Ovary (tissue), 9 donors: ENCODE measurements around the gene ST7. TPM values are rescaled to one million over a fixed set of nuclear protein-coding genes. Genes with fewer than 3 reads are reported as not detected.

Experiments
- DNase-seq, 5 donors: peaks; one replicate each; pipeline ENCODE4 v3.0.0-alpha.2; 2019 to 2020
- H3K27ac ChIP-seq, 2 donors: fragments of 200-600 bp; one replicate each; pipeline versions ENCODE4 v1.5.1 to v1.8.0; 2019 to 2022
- H3K27me3 ChIP-seq: fragments of 200-600 bp; one replicate; pipeline ENCODE4 v1.8.0; 2022
- H3K36me3 ChIP-seq: fragments of 200-600 bp; sonication (generic); one replicate; pipeline ENCODE4 v1.5.1; 2019
- H3K4me1 ChIP-seq: one replicate; pipeline ENCODE4 v1.8.1; 2013; ENCODE audit warnings: mild to moderate bottlenecking, moderate library complexity; ENCODE audit not compliant: insufficient read depth
- H3K4me3 ChIP-seq: fragments of 200-600 bp; sonication (generic); one replicate; pipeline ENCODE4 v1.5.1; 2017
- H3K9me3 ChIP-seq, 2 donors: fragments of 200-600 bp in 1 of 2; sonication (generic) in 1 of 2; one replicate each; pipeline versions ENCODE4 v1.5.1 to v1.8.1; 2013 to 2019; ENCODE audit warnings: mild to moderate bottlenecking in 1 of 2, moderate library complexity in 1 of 2
- EP300 ChIP-seq: sonication (generic); formaldehyde crosslinking; IDR thresholded peaks from one replicate; pipeline ENCODE4 v1.6.1; 2017; ENCODE audit warnings: antibody characterized with exemption
- POLR2A ChIP-seq: fragments of 450-650 bp; IDR thresholded peaks from one replicate; pipeline ENCODE4 v1.6.1; 2017; ENCODE audit warnings: antibody characterized with exemption, mild to moderate bottlenecking, moderate library complexity
- WGBS, 3 donors: extraction: QIAGEN DNeasy Blood & Tissue Kit in 1 of 3; methylation state at CpG; one replicate each; pipeline versions ENCODE4 v1.1.5 to v1.1.7; 2013 to 2017; 5-methylcytosine and 5-hydroxymethylcytosine counted together
- intact Hi-C, 4 donors: fragments of 100-400 bp; cut with DNase I; formaldehyde crosslinking; loops; one replicate each; pipeline versions ENCODE4 v1.11.0 to v1.15.1; 2022 to 2023
- polyA plus RNA-seq, 2 donors: library from polyadenylated mRNA; stranded (reverse); fragments of 200-250 nt in 1 of 2; fragments of 350-450 nt in 1 of 2; fragmentation: Illumina TruSeq in 1 of 2; extraction: RNeasy Lipid Tissue Mini Kit (QIAGEN cat#74804) in 1 of 2; gene quantifications; one replicate each; pipeline ENCODE4 v1.2.3, GENCODE V29; 2013 to 2014
- total RNA-seq, 7 donors: library from RNA; depleted of rRNA in 2 of 7; stranded (reverse); fragments of >200 nt in 2 of 7; fragmentation: NEBNext Ultra II Directional in 3 of 7; extraction: Animal tissue kit (Norgen Biotek cat#: 25700) in 3 of 7; gene quantifications; one replicate each; pipeline versions ENCODE4 v1.1.0 to v1.2.4, GENCODE V29; 2016 to 2023
- TF ChIP-seq, protein P1 (sequence below), 3 donors: fragments of 450-650 bp in 2 of 3; fragments of 200-600 bp in 1 of 3; IDR thresholded peaks; one replicate each; pipeline versions ENCODE4 v1.5.1 to v1.8.0; 2016 to 2022; ENCODE audit warnings: antibody characterized with exemption in 3 of 3, mild to moderate bottlenecking in 1 of 3
- donor health status: DM: no; HTN: no; CAD: no; lungs with moderate emphysema.
- donor health status: DM: no; HTN: no; CAD: no.
- donor health status: Bipolar disorder and iron deficiency.
- donor health status: DM: yes; HTN: yes; CAD: no.
- donor health status: DM: no; HTN: no; CAD: no.
- donor health status: DM: yes; HTN: yes; CAD: no.

ST7 gene
- total and polyA plus RNA-seq, 9 donors, result 14.1 to 37.7 (median 18.8) TPM

- TF ChIP-seq, protein P1, sequence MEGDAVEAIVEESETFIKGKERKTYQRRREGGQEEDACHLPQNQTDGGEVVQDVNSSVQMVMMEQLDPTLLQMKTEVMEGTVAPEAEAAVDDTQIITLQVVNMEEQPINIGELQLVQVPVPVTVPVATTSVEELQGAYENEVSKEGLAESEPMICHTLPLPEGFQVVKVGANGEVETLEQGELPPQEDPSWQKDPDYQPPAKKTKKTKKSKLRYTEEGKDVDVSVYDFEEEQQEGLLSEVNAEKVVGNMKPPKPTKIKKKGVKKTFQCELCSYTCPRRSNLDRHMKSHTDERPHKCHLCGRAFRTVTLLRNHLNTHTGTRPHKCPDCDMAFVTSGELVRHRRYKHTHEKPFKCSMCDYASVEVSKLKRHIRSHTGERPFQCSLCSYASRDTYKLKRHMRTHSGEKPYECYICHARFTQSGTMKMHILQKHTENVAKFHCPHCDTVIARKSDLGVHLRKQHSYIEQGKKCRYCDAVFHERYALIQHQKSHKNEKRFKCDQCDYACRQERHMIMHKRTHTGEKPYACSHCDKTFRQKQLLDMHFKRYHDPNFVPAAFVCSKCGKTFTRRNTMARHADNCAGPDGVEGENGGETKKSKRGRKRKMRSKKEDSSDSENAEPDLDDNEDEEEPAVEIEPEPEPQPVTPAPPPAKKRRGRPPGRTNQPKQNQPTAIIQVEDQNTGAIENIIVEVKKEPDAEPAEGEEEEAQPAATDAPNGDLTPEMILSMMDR (IDR thresholded peaks at IDR 0.05), result no peak
- no peak for TF ChIP-seq EP300
- no peaks in the 10 kb centered on the region for H3K4me1 ChIP-seq
- WGBS, 3 donors, result 98 to 100% (median 98%) methylated on average over 1 of the region's 1 CpG
- H3K9me3 ChIP-seq, result no peaks in the 10 kb centered on the region
- no peak for DNase-seq
- H3K27ac ChIP-seq, result no peak overlapping the region
- H3K36me3 ChIP-seq, result no peaks in the 10 kb centered on the region
- H3K4me3 ChIP-seq, result no peak overlapping the region
- intact Hi-C loops, result no loop called here
- no peaks in the 10 kb centered on the region for H3K27me3 ChIP-seq
Observed at GRCh38 chr7:117133125-117133524, 179.8 kb downstream of the ST7 start.

- no peak overlapping the region for H3K4me3 ChIP-seq
- H3K27ac ChIP-seq, result no peak overlapping the region
- TF ChIP-seq EP300 (no peak), POLR2A (no peak)
- TF ChIP-seq, protein P1 (IDR thresholded peaks at IDR 0.05), result no peak
- no peaks in the 10 kb centered on the region for H3K36me3 ChIP-seq
- no peaks in the 10 kb centered on the region for H3K4me1 ChIP-seq
- 96 to 98% (median 98%) methylated on average over 1 of the region's 1 CpG for WGBS, 3 donors
- H3K27me3 ChIP-seq, result no peaks in the 10 kb centered on the region
- H3K9me3 ChIP-seq, result no peaks in the 10 kb centered on the region
- intact Hi-C loops, result no loop called here
- no peak for DNase-seq
Observed at GRCh38 chr7:117134411-117134810, 181.1 kb downstream of the ST7 start.

GRCh38 chr7:117134889-117135552, 181.7 kb downstream of the ST7 start:
- no peaks in the 10 kb centered on the region for H3K4me1 ChIP-seq
- H3K4me3 ChIP-seq, result no peak overlapping the region
- no peaks in the 10 kb centered on the region for H3K36me3 ChIP-seq
- no peaks in the 10 kb centered on the region for H3K9me3 ChIP-seq
- DNase-seq, result no peak
- H3K27ac ChIP-seq, result no peak overlapping the region
- intact Hi-C loops, result no loop called here
- H3K27me3 ChIP-seq, result no peaks in the 10 kb centered on the region
- TF ChIP-seq EP300, result no peak
- TF ChIP-seq, protein P1 (IDR thresholded peaks at IDR 0.05), result no peak
- no peak for TF ChIP-seq POLR2A
- 94 to 98% (median 96%) methylated on average over 2 of the region's 2 CpGs for WGBS, 3 donors

GRCh38 chr7:117135553-117135891, 182.2 kb downstream of the ST7 start:
- no peaks in the 10 kb centered on the region for H3K4me1 ChIP-seq
- no peak for TF ChIP-seq EP300
- TF ChIP-seq POLR2A, result no peak
- TF ChIP-seq, protein P1 (IDR thresholded peaks at IDR 0.05), result no peak
- 92 to 100% (median 93%) methylated on average over 1 of the region's 1 CpG for WGBS, 3 donors
- no peak for DNase-seq
- intact Hi-C loops, result no loop called here
- no peaks in the 10 kb centered on the region for H3K27me3 ChIP-seq
- H3K4me3 ChIP-seq, result no peak overlapping the region
- no peak overlapping the region for H3K27ac ChIP-seq
- no peaks in the 10 kb centered on the region for H3K9me3 ChIP-seq
- H3K36me3 ChIP-seq, result no peaks in the 10 kb centered on the region
